ENCODE data around the gene PHF2. TPM values are rescaled to one million over a fixed set of nuclear protein-coding genes. Genes with fewer than 3 reads are reported as not detected.

The PHF2 gene
- total RNA-seq, 2 donors from 2014 or later = 32.4 to 32.9 TPM

GRCh38 chr9:93656426-93657239 lies 80.2 kb downstream of the PHF2 start:
- WGBS = 92% methylated on average over 14 of the region's 16 CpGs
- H3K9me3 ChIP-seq = no peaks in the 10 kb centered on the region
- H3K27me3 ChIP-seq (replicated peaks; ENCODE audit: insufficient read depth) = no peaks in the 10 kb centered on the region
- peaks cover 6 to 9% of the 10 kb centered on the region in 2 donors for H3K36me3 ChIP-seq
- DNase-seq (ENCODE audit: low spot score) = no peak
- no peak overlapping the region for H3K4me3 ChIP-seq
- TF ChIP-seq CTCF (IDR thresholded peaks at IDR 0.05) (no peak), POLR2AphosphoS5 (IDR thresholded peaks at IDR 0.05) (no peak), POLR2A (IDR thresholded peaks at IDR 0.05) (no peak)
- no peaks in the 10 kb centered on the region for H3K4me1 ChIP-seq (replicated peaks)
- intact Hi-C loops (cut with DNase I) = no loop called here
- H3K27ac ChIP-seq = no peak overlapping the region

GRCh38 chr9:93657331-93658111 lies 81.1 kb downstream of the PHF2 start:
- DNase-seq (ENCODE audit: low spot score) = no peak
- WGBS = over 99% methylated on average over 8 of the region's 8 CpGs
- intact Hi-C loops (cut with DNase I) = no loop called here
- no peak overlapping the region for H3K27ac ChIP-seq
- H3K27me3 ChIP-seq (replicated peaks; ENCODE audit: insufficient read depth) = no peaks in the 10 kb centered on the region
- H3K4me3 ChIP-seq = no peak overlapping the region
- no peaks in the 10 kb centered on the region for H3K9me3 ChIP-seq
- no peak for TF ChIP-seq POLR2AphosphoS5 (IDR thresholded peaks at IDR 0.05)
- no peak for TF ChIP-seq POLR2A (IDR thresholded peaks at IDR 0.05)
- no peak for TF ChIP-seq CTCF (IDR thresholded peaks at IDR 0.05)
- no peaks in the 10 kb centered on the region for H3K4me1 ChIP-seq (replicated peaks)
- peaks cover 6 to 9% of the 10 kb centered on the region in 2 donors for H3K36me3 ChIP-seq

- WGBS = 92% methylated on average over 11 of the region's 12 CpGs
- Histone ChIP-seq H3K9me3 (no peaks in the 10 kb centered on the region), H3K27me3 (replicated peaks; ENCODE audit: insufficient read depth) (no peaks in the 10 kb centered on the region), H3K4me3 (no peak overlapping the region), H3K27ac (no peak overlapping the region), H3K4me1 (replicated peaks) (no peaks in the 10 kb centered on the region), H3K36me3 (peaks cover 9 to 11% of the 10 kb centered on the region in 2 donors)
- TF ChIP-seq POLR2A (IDR thresholded peaks at IDR 0.05) (no peak), CTCF (IDR thresholded peaks at IDR 0.05) (no peak), POLR2AphosphoS5 (IDR thresholded peaks at IDR 0.05) (no peak)
- intact Hi-C loops (cut with DNase I) = no loop called here
- DNase-seq (ENCODE audit: low spot score) = no peak
Measured at GRCh38 chr9:93658184-93658925, 82.0 kb downstream of the PHF2 start.

GRCh38 chr9:93659044-93659836 lies 82.9 kb downstream of the PHF2 start:
- Histone ChIP-seq H3K27ac (no peak overlapping the region), H3K9me3 (no peaks in the 10 kb centered on the region), H3K4me3 (no peak overlapping the region), H3K36me3 (peaks cover 6 to 11% of the 10 kb centered on the region in 2 donors), H3K4me1 (replicated peaks) (no peaks in the 10 kb centered on the region), H3K27me3 (replicated peaks; ENCODE audit: insufficient read depth) (no peaks in the 10 kb centered on the region)
- WGBS = 92% methylated on average over 12 of the region's 12 CpGs
- no peak for TF ChIP-seq POLR2A (IDR thresholded peaks at IDR 0.05)
- TF ChIP-seq CTCF (IDR thresholded peaks at IDR 0.05) = no peak
- DNase-seq (ENCODE audit: low spot score) = no peak
- intact Hi-C loops (cut with DNase I) = no loop called here
